Hematopoietic multipotent progenitor cell treated with erythropoietin and hydrocortisone succinate and interleukin-3 and kit ligand, for 8 days (in vitro differentiated cells): ENCODE measurements around the gene CSTB.
A peak's percentile ranks its signal among the peaks of the same experiment; 100 is the strongest.

Source experiments
- DNase-seq: peaks from one replicate; pipeline ENCODE4 v3.0.0-alpha.2; 2015

CSTB gene

GRCh38 chr21:43745772-43746517 is 30.2 kb downstream of the CSTB start:
- DNase-seq: no peak

DNA sequence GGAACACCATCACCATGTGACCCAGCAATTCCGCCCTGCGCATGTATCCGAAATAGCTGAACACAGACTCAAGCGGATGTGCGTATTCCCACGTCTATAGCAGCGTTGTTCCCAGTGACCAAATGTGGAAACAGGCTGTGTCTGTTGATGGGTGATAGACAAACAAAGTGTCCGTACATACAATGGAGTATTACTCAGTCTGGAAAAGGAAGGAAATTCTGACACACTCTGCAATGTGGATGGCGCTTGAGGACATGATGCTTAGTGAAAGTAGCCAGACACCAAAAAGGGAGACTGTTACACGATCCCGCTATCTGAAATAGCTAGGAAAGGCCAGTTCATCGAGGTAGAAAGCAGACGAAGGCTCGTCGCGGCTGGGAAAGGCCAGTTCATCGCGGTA is 31.4 kb downstream of the CSTB start:
- DNase-seq: no peak

GRCh38 chr21:43743947-43744346 is 32.2 kb downstream of the CSTB start:
- peak; percentile 63 for DNase-seq

GRCh38 chr21:43741423-43742096 is 34.5 kb downstream of the CSTB start:
- DNase-seq: no peak

GRCh38 chr21:43740497-43741156 is 35.5 kb downstream of the CSTB start:
- DNase-seq: no peak

GRCh38 chr21:43739621-43740435 is 36.3 kb downstream of the CSTB start:
- DNase-seq: peak; percentile 78

GRCh38 chr21:43737158-43737950 is 38.8 kb downstream of the CSTB start:
- no peak for DNase-seq

DNA sequence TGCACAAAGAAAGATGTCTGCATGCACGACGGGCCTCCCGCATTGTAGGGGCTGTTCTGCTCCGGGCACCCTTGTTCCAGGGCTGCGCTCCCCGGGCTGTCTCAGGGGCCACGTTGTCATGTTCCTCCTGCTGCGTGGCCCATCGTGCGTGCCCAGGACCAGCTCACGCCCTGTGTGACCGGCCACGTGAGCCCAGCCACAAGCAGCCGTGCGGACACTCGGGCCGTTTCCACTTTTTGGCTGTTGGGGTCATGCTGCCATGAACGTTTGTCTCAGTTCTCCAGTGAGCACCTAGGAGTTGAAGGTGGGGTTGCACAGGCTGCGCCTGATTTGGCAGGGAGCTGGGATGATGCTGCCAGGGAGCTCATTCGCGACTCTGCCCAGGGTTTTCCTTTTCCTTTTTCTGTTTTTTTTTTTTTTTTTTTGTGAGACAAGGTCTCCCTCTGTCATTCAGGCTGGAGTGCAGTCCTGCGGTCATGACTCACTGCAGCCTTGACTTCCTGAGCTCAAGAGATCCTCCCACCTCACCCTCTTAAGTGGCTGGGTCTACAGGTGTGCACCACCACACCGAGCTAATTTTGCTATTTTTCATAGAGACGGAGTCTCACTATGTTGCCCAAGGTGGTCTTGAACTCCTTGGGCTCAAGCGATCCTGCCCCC is 39.8 kb downstream of the CSTB start:
- no peak for DNase-seq

GRCh38 chr21:43735236-43736091 is 40.6 kb downstream of the CSTB start:
- DNase-seq: no peak

- DNase-seq: no peak
Observed at GRCh38 chr21:43734928-43735229, 41.2 kb downstream of the CSTB start.

DNA sequence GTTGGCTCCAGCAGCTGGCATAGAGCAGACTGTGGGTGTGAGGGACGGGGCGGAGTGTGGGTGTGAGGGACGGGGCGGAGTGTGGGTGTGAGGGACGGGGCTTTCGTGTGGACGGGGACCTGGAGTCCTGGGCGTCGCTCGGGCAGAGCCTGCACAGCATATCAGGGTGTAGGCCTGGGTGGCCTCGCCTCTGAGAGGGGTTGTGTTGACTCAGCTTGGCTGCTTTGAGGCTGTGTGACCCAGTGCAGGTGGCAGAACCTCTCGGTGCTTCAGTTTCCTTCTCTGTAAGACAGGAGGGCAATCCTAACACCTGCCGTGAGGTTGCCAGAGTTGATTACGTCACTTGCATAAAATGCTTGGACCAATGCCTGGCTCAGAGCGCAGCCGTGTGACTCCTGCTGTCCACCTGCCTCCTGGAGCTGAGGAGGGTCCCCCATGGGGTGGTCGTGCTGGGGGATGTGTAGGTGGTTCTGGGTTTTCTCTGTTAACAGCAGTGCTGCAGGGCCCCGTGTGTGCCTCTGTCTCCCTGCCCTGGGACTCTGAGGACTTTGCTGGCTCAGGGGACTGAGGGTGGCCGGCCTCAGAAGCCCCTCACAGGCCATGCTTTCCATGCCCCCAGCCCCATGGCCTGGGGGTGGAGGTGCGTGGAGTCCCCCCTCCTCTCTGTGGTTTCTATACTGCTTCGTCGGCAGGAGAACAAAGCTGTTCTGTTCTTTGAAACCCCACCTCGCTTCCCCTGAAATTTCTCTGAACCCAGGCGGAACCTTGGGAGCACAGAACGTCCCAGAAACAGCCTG is 41.8 kb downstream of the CSTB start:
- peak; percentile 65 for DNase-seq

- peak; percentile 29 for DNase-seq
Observed at GRCh38 chr21:43733529-43734071, 42.5 kb downstream of the CSTB start.

DNA sequence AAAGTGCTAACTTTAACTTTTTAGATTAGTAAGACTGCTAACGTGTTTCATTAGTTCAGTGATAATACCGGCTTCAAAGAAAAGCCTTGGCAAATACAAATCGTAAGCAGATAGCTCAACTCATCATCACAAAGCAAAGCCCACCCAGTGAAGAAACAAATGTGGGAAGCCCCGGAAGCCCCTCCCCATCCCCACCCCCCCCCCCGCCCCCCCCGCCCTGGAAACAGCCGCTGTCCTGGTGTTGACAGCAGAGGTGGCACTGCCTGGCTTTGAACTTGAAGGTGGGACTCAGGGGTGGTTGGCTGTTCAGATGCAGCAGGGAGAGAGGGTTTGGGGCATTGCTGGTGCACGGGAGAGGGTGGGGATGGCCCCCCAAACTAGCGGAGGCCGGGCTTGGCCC is 43.0 kb downstream of the CSTB start:
- DNase-seq: no peak

- no peak for DNase-seq
Observed at GRCh38 chr21:43731891-43732711, 44.0 kb downstream of the CSTB start.

DNA sequence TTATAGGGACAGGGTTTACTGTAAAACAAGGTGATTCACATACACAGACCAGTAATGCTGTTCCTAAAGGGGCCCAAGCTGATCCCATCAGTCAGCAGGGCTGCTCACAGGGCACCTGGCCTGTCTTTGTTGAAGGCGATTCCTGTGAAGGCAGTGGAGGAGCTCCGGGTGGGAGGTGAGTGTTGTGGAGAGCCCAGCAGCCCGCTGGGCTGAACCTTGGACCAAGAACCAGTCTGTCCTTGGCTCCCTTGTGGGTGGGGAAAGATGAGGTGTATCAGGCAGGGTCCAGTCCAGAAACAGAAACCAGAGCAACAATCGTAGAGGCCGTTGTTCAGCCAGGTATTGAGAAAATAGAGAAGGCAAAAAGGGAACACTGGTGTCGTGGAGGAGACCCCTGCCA is 44.6 kb downstream of the CSTB start:
- no peak for DNase-seq

DNA sequence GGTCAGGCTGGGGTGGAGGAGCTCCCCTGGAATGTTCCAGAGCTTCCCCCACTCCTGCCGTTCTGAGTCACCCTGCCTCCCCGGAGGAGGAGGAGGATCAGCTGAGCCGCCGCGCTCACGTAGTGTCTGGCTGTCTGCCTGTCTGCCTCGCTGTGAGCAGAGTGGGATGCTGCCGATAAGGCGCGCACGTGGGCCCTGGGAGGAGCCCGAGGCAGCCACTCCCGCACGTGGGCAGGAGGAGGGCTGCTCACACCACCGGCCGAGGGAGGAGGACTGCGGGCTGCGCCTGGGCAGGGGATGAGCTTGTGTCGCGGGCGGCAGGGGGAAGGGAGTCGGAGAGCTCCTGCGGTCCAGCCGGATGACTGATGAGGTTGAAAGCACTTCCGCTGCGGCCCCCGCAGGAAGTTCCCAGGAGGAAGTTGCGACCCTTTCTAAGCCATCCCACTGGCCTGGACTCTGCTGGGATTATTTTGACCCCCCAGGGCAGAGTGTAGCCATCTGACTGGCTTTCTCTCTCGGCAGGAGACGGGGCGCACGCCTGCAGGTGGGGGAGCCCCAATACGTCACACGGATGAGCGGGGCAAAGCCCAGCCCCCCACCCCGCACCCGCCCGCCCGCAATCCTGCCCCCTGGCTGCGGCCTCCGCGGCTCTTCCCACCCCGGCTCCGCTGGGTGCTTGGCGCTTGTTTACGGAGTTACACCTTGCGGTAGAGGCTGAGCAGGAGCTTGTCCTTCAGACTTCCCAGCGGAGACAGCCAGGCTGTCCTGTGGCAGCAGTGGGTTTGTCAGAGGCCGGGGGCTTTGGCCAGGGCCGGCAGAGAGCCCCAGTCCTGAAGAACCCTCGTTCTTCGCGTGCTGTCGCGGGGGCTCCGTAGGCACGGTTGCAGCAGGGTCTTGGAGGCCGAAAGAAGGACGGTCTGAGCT is 47.4 kb downstream of the CSTB start:
- DNase-seq: peak; percentile 98

DNA sequence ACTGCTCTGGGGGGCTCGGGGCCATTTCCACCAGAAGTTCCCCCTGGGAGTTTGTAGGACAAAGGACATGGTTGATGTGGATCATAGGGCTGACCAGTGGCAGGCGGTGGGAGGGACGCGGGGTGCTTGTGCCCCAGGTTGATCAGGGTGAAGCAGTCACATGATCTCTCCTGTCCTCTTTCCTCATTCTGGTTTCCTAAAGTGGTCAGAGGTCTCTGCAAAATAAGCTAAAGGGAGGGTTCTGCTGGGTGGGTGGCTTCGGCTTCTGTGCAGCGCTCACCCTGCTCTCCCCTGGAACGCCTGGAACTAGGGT is 48.0 kb downstream of the CSTB start:
- DNase-seq: no peak
